A673 (cell line): ENCODE data around the gene AOX1. TPM values are rescaled to one million over a fixed set of nuclear protein-coding genes. Genes with fewer than 3 reads are reported as not detected.
"Not testable (repeated sequence)": the region's sequence is repeated elsewhere in the genome, so short reads cannot be mapped to it uniquely, and the experiment has no call there.

Source experiments
- BruUV-seq: library from RNA; stranded (reverse); fragments of 400-500 nt; replicated peaks from 2 replicates; lab custom pipeline; 2021; lab: Mats Ljungman, UMichigan
- CTCF ChIA-PET: fragments of 300-600 bp; sonication (Branson Sonifier 250); formaldehyde crosslinking; loops from one replicate; lab custom pipeline; 2022; ENCODE audit warnings: antibody characterized with exemption; lab: Charles Lee
- POLR2A ChIA-PET: fragments of 300-600 bp; sonication (Branson Sonifier 250); formaldehyde crosslinking; loops from one replicate; lab custom pipeline; 2022; ENCODE audit warnings: antibody characterized with exemption; ENCODE audit not compliant: low non-redundant PET; lab: Charles Lee
- DNase-seq: peaks from one replicate; pipeline ENCODE4 v3.0.0-alpha.2; 2015; ENCODE audit warnings: low spot score
- H3K27ac ChIP-seq: fragments of 200-600 bp; sonication (generic); 2 replicates; pipeline ENCODE4 v1.5.1; 2016; ENCODE audit warnings: mixed run types, low read depth, mild to moderate bottlenecking, mixed read lengths, antibody characterized with exemption, low read length; ENCODE audit not compliant: poor library complexity, severe bottlenecking
- H3K27me3 ChIP-seq: fragments of 200-600 bp; sonication (generic); replicated peaks from 2 replicates; pipeline ENCODE4 v1.6.1; 2017; ENCODE audit warnings: mixed run types, low read depth, mild to moderate bottlenecking, mixed read lengths, antibody characterized with exemption, low read length; ENCODE audit not compliant: insufficient read depth, poor library complexity
- H3K36me3 ChIP-seq: fragments of 200-600 bp; sonication (generic); 2 replicates; pipeline ENCODE4 v1.6.1; 2016; ENCODE audit warnings: mixed run types, mild to moderate bottlenecking, mixed read lengths, antibody characterized with exemption, low read length; ENCODE audit not compliant: insufficient read depth, poor library complexity, severe bottlenecking
- H3K4me1 ChIP-seq: fragments of 200-600 bp; sonication (generic); 2 replicates; pipeline ENCODE4 v1.6.1; 2017; ENCODE audit warnings: mixed run types, mild to moderate bottlenecking, mixed read lengths, antibody characterized with exemption, low read length; ENCODE audit not compliant: insufficient read depth, poor library complexity, severe bottlenecking
- H3K4me3 ChIP-seq: fragments of 200-600 bp; sonication (generic); 2 replicates; pipeline ENCODE4 v1.5.1; 2016; ENCODE audit warnings: low read depth, mixed run types, mild to moderate bottlenecking, mixed read lengths, low read length; ENCODE audit not compliant: poor library complexity, severe bottlenecking
- H3K9me3 ChIP-seq: fragments of 200-600 bp; sonication (generic); 2 replicates; pipeline ENCODE4 v1.6.1; 2016; ENCODE audit warnings: mixed run types, low read depth, mild to moderate bottlenecking, mixed read lengths, antibody characterized with exemption, low read length; ENCODE audit not compliant: poor library complexity, severe bottlenecking
- CTCF ChIP-seq: fragments of 300-800, 200-600 bp; sonication (generic); conservative IDR thresholded peaks from 2 replicates; pipeline ENCODE4 v1.5.1; 2017; ENCODE audit warnings: low read depth, mild to moderate bottlenecking, antibody characterized with exemption, low read length, moderate library complexity, mixed read lengths
- EZH2 ChIP-seq: fragments of 200-600 bp; sonication (generic); IDR thresholded peaks from 2 replicates; pipeline ENCODE4 v1.6.1; 2017; ENCODE audit warnings: borderline replicate concordance, low read depth, mild to moderate bottlenecking, mixed read lengths, antibody characterized with exemption, low read length; ENCODE audit not compliant: poor library complexity, severe bottlenecking
- intact Hi-C: fragments of 100-400 bp; cut with micrococcal nuclease; formaldehyde crosslinking; loops from one replicate; pipeline ENCODE4 v1.10.0; 2022; ENCODE audit not compliant: unreplicated experiment
- total RNA-seq: library from RNA; stranded (reverse); gene quantifications from 2 replicates; pipeline ENCODE4 v1.2.3, GENCODE V29; 2021

The AOX1 gene
- total RNA-seq, 1 experiment from 2014 or later, result 3.1 TPM

GRCh38 chr2:200713704-200714064 is 127.9 kb downstream of the AOX1 start:
- Histone ChIP-seq H3K27ac (peak overlapping the region; percentile 60), H3K9me3 (no peaks in the 10 kb centered on the region), H3K27me3 (no peaks in the 10 kb centered on the region), H3K36me3 (no peaks in the 10 kb centered on the region), H3K4me1 (no peaks in the 10 kb centered on the region), H3K4me3 (no peak overlapping the region)
- CTCF ChIA-PET, result interaction anchor here (0.8 to 1.7 kb wide), 5 partner anchors 22 to 519 kb away, joined by 3 to 7 read pairs (median 3); no protein-coding TSS in a partner anchor
- DNase-seq, result no peak
- TF ChIP-seq CTCF (no peak), EZH2 (no peak)
- no TSS peak for BruUV-seq
- intact Hi-C loops, result loop anchor here (1.0 to 5.0 kb wide), 5 partner anchors 22 to 464 kb away; partner anchors contain the start of genes BZW1, NIF3L1 and PPIL3
- POLR2A ChIA-PET, result no interaction called here

GRCh38 chr2:200715014-200715413 is 129.2 kb downstream of the AOX1 start:
- BruUV-seq, H3K4me1 ChIP-seq, H3K4me3 ChIP-seq, DNase-seq, H3K27ac ChIP-seq, POLR2A ChIA-PET, intact Hi-C loops, H3K9me3 ChIP-seq, CTCF ChIA-PET, H3K27me3 ChIP-seq, H3K36me3 ChIP-seq: not testable (repeated sequence)

- Histone ChIP-seq H3K4me1 (no peaks in the 10 kb centered on the region), H3K27ac (no peak overlapping the region), H3K36me3 (no peaks in the 10 kb centered on the region), H3K27me3 (peaks cover 8% of the 10 kb centered on the region), H3K4me3 (no peak overlapping the region), H3K9me3 (no peaks in the 10 kb centered on the region)
- intact Hi-C loops, result no loop called here
- POLR2A ChIA-PET, result no interaction called here
- no peak for DNase-seq
- TF ChIP-seq CTCF (no peak), EZH2 (no peak)
- CTCF ChIA-PET, result no interaction called here
- no TSS peak for BruUV-seq
Measured at GRCh38 chr2:200716386-200716785, 130.6 kb downstream of the AOX1 start.

Other genes starting within 250 kb of the AOX1 start
- gene KCTD18, start 75.9 kb upstream of the AOX1 start, total RNA-seq, result 12.2 and 15.6 TPM in 2 replicates
- 35.2 and 37.3 TPM in 2 replicates for gene SGO2, start 59.8 kb upstream of the AOX1 start, total RNA-seq
- gene BZW1, start 225.9 kb downstream of the AOX1 start, total RNA-seq, result 321 and 396 TPM in 2 replicates